Pons (tissue), 1 donor: ENCODE results near the gene MAFG.

Experiments used
- DNase-seq: peaks from one replicate; pipeline ENCODE4 v3.0.0-alpha.2; 2016; ENCODE audit warnings: low spot score

The MAFG gene

DNA sequence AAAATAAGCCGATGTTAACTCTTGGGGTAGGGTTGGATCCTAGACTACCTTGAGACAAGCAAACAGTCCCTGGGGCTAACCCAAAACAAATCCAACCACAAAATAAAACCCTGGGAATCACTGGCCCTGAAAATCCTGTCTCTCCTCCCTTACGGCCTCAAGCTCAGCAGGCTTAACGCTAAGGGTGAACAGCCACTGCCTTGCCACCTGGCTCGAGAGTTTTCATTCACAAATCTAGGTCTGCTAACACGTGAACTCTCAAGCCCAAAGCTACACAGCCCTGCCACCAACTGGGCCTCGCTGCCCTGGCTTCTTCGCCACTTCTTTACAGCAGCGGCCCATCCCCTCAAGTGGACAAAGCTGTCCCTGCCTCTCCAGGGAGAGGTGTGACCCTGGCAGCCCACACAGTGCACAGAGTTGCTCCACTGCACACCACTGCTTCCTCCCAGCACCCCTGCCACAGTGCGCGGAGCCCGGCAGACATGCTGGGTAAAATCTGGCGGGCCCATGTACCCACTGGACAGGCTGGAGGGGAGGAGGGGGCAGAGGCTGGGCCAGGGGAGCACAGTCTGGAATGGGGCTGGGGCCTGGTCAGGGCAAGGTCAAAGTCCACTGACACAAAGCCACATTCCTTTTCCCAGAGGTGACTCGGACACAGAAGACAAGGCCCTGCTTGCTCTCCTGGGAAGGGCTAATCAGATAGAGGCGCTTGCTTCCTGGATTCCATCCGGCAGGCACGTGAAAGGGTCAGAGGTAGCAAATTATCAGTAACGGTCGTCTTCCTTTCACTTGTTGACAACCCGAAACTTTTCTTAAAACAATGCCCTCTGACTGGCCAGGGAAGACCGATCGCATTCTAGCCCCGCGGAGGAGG, 17.3 kb downstream of the MAFG start:
- DNase-seq, result no peak

DNA sequence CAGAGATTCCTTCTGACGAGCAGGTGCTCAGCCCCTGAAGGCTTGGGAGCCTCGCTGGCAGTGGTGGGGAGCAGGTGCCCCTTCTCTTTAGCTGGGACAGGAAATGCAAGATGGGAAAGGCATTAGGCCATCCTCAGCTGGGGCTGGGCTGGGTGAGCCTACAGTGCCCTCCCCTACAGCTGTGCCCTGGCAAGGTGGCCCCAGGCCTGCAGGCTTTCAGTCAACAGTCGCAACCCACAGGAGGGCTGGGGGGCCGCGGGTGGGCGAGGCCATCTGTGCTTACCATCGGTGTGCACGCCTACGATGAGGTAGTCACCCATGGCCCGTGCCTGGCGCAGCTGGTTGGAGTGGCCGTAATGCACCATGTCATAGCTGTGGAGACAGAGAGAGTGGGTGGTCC, 18.3 kb downstream of the MAFG start:
- DNase-seq, result no peak

DNA sequence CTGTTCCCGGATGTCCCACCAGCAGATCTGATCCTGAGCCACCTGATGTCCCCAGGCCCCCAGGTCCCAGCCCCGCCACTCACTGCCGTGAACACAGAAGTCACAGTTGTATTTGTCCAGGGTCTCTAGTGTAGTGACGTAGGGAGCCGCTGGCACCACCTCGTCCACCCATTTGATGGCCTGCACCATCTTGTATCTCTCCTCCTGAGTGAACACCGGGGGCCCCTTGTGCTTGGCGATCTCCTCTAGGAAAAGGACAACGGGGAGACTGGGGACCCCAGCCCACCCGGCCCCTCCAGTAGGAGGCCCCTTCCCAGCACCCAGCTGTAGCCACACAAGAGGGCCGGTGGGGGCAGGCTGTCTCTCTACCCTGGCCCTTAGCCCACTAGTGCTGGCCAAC, 18.7 kb downstream of the MAFG start:
- no peak for DNase-seq

DNA sequence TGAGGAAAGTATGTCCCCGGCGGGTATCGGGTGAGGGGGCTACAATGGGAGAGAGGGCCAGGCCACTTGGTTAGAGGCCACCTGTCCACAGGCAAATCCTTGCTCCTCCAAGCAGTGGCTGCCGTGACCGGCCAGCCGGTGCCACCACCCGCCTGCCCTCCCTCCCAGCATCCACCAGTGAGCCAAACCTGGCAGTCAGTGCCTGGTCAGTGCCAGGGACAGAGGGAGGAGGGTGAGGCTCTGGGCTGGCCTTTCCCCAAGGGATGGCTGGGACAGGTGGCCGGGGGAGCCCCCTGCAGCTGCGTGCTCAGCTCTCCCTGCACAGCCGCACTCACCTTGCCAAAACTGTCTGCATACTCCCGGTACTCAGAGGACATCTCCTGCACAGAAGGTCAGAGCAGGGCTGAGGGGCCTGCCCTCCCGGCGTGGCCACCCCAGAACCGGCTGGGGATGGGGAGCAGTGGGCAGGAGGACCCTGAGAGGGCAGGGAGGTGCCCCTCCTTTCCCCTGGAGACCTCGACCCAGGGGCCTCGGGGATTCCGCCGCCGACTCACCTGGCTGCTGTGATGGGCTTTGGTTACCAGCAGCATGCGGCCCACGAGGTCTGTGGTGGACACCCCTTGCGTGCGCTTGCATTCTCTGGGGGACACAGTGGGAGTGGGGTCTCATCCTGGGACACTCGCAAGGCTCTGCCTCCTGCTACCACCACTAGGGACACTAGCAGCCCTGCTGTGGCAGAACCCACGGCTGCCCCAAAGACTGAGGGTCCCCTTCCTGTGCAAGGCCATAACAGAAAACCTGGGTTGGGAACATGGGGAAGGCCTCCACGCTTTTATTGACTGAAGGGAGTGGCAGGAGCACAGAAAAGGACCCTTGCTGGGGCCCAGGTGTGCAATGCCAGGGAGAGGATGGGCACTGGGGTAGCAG, 20.1 kb downstream of the MAFG start:
- no peak for DNase-seq

DNA sequence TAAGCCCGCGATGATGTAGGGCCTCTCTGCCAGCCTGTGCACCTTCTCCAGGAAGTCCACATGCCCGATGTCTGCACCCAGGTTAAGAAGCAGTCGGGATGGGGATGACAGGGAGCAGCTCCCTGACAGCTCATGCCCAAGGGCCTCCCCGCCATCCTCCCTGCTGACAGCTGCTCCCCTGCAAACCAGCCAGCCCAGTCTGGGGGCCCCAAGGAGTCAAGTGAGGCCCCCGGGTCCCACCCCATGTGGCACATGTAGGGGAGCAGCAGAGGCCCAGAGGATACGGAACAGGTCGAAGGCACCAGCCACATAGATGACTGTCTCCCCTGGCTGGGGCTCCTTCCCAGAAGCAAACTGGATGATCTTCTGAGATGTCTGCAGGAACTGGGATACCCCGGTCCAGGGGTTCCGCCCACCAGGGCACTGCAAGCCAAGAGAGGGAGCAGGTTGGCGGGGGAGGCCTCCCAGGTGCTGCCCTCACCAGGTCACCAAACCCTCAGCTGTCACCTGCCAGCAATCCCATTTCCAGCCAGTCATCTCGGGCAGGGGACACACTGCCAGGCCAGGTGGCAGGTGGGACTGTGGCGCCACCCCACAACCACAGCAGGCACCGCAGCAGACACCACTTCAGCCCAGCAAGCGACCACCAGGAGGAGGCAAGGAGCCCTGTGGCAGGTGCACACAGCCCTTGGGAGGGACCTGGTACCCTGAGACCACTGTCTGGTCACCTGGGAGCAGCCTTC, 20.9 kb downstream of the MAFG start:
- no peak for DNase-seq

DNA sequence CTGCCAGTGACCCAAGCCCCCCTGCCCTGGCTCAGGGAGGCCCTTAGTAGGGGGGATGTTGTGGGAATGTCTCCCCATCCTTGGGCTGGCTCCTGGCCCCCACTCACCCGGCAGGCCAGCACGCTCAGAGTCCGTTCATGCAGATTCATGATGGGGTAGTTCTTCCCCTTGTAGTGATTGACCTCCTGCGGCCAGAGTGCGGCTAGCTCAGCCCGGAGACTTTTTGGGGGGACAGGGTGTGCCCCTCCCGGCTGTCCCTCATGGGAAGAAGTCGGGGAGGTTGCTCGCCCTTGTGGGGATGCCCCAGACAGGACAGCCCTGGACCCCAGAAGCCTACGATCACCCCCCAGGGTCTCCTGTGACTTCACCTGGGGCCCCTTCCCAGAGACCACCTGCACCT, 21.5 kb downstream of the MAFG start:
- DNase-seq, result no peak

DNA sequence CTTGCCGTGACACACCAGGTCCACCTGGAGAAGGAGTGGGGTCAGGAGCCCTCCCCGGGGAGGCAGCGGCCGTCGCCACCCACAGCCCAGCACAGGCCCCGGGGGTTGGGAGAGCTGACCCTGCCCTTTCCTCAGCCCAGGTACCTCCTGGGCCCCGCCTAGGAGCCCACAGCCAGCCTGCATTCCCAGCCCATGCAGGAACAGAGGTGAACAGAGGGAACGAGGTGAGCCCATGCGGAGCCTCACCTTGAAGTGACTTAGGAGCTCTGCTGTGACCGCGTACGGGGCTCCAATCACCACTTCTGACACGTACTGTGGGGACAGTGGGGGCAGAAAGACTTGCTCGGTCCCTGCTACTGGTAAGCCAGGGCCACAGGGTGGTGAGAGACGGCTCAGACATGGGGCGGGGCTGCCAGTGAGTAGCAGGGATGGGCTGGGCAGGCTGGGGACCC, 22.1 kb downstream of the MAFG start:
- no peak for DNase-seq

DNA sequence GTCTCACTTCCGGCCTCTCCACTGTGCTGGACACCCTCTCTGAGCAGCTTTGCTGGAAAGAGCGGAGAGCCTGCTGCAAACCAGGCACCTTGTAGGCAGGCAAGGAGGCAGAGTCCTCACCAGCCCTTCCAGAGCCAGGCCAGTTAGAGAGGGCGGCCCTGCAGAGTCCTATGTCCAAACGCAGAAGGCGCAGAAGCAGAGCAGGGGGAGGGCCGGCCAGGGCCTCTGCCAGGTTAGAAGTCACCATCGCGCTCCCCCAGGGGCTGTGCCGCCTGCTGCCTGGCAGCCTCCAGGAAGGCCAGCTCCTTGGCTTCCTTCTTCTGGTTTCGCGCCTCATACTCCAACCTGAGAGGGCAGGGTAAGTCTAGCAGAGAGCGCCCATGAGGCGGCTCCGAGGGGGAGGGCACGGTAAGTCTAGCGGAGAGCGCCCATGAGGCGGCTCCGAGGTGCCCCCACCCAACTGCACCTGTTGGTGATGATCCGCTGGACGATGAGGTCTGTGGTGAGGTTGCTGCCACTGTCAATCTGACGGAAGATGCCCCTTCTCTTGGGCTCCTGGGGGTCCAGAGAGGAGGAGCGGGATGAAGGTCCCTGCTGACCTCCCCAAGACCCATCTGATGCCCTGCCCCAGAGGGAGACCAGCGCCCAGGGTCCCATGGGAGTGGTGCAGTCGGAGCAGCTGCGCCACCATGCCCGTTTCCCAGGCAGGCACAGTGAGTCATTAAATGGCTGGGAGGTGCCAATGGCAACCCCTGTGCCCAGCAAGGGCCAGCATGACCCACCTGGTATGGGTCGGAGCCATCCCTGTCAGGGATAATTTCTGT, 22.7 kb downstream of the MAFG start:
- DNase-seq, result no peak

DNA sequence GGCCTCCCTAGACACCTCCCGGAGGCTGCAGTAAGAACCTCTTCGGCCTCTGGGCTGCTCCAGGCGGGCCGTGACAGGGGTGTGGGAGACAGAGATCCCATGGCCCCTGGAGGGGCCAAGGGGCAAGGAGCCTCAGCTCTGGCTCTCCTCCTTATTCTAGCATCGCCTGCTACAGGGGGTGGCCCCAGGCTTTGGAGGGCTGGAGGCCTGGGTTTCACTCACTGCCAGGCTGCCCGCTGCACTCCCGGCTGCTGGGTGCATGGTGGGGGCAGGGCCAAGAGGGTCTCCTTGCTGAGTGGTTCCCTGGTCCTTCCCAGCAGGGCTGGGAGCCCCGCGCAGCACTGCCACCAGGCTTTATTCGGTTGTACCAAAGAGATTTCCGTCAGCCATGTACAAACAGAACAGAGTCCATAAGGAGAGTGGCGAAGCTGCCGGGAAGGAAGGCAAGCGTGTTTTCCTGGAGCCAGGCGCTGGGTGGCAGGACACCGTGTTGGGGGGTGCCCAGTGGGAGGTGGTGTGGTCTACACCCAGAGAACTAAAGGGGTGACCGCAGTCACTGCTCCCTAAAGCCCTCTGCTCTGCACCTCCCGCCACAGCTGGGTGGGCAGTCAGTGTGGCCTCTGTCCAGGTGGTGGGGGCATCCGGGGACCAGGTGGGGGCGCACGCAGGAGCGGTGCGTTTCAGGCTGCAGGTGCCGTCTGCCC, 23.5 kb downstream of the MAFG start:
- no peak for DNase-seq

DNA sequence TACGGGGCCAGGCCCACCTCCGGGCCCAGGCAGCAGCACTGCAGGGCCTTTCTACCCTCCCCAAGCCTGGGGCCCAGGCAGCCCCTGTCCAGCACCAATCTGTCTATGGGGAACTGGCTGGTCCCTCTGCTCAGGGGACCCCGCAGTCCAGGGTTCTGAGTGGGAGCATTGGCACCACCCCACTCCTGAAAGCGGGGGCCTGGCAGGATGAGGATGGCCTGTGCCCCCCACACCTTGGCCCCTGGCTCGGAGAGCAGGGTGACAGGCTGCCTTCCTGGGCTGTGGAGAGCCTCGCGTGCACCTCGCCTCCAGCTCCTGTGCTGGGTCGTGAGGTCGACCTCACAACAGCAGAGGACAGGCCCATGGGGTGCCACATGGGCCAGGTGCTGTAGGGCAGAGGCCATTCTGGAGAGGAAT, 24.1 kb downstream of the MAFG start:
- no peak for DNase-seq

DNA sequence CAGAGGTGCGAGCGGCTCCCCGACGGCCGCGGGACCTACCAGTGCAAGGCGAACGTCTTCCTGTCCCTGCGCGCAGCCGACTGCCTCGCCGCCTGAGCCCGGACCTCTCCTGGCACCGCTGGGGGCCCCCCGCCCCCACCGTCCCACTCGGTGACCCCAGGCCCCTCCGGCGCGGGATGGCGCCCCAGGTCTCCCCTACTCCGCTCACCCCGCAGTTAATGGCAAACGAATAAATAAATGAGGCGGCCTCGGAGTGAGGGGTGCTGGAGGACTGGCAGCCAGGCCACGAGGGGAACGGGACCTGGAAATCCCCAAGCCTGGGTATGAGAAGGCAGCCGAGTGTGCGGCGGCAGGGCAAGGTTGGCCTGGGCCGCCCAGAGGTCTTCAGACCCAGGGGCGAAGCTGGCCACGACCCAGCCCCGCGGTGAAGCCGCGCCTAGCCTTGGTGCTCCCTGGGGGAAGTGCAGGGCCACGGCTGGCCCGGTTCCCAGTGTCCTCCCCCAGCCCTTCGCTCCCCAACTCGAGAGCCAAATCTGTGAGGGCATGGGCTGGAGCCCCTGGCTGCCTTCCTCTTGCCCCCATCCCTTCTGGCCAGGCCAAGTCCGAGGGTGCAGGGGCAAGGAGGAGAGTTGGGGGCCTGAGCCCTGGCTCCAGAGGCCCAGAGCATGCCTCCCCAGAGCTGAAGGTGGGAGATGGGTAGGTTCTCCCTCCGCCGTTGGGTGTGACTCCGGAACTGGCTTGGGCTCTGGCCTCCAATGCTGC, 24.7 kb downstream of the MAFG start:
- DNase-seq, result no peak

DNA sequence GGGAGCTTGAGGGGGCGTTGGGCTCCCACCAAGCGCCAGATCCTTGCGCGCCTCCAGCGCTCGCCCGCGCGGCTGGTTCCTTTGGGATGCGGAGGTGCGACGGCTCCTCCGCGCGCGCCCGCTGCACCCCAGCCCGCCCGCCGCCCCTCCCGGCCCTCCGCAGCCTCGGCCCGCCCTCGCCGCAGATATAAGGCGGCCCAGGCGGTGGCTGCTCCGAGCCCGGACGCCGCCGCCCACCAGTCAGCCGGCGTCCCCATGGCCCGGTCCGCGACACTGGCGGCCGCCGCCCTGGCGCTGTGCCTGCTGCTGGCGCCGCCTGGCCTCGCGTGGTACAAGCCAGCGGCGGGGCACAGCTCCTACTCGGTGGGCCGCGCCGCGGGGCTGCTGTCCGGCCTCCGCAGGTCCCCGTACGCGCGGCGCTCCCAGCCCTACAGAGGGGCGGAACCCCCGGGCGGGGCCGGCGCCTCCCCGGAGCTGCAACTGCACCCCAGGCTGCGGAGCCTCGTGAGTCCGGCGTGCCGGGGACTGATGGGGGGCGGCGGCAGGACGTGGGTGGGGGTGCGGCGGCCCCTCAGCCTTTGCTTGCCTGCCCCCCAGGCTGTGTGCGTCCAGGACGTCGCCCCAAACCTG, 25.4 kb downstream of the MAFG start, which contains the start of gene NPB:
NPB (plus strand) TSS at position 216 of the 630 bp plus-strand sequence; CDS start at position 256, 40 bp downstream.
- no peak for DNase-seq

DNA sequence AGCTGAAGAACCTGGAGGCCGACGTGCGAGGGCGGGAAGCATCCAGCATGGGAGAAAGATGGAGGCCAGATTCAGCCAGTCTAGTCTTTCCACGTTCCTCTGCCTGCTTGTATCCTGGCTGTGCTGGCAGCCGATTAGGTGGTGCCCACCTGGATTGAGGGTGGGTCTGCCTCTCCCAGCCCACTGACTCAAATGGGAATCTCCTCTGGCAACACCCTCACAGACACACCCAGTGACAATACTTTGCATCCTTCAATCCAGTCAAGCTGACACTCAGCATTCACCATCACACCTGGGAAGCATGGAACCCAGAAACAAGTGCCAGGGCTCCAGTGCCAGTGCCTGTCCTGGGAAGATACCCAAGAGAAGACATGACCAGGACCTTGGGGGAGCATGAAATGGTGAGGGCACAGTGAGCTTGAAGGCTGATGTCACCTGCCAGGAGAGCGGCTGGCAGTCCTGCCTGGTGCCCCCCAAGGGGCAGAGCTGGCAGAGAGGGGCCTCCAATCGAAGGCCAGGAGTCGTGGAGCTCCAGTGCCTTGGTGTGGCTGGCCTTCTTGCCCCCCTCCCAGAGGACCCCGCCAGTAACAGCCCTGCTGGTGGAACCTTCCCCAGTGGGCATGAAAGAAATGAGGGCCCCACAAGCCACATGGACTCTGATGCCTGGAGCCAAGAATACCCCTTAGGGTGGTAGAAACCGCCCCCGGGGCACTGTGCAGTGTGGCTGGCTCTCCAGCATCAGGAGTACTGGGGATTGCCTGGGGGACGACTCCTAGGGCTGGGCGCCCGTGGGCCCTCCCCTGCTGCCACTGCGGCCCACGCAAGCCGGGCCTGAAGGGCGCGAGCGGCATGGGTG, 26.1 kb downstream of the MAFG start:
- DNase-seq, result no peak

DNA sequence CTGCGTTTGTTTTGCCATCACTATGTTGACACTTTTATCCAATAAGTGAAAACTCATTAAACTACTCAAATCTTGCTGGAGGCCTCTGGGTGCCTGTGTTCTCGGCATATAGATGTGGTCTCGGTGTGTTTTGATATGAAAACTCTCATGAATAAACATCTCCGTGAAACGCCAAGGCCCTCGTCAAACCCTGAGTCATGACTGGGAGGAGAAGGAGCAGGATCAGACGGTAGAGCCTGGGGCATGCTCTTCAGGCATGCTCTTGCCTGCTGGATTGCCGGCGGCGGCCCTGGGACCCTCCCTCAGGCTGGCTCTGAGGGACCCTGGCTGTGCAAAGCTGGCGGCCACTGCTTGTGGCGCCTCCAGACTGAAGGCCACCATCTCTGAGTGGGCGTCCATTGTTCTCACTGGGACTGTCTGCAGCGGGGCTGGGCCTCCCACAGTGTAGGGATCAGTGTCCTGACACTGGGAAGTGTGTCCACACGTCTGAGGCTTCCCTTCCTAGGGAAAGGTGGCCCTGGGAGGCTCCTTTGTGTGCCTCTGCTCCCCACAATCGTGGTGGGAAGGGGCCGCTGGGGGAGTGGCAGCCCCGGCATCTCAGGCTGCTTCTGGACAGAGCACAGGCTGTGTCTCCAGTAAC, 27.2 kb downstream of the MAFG start:
- DNase-seq, result no peak

DNA sequence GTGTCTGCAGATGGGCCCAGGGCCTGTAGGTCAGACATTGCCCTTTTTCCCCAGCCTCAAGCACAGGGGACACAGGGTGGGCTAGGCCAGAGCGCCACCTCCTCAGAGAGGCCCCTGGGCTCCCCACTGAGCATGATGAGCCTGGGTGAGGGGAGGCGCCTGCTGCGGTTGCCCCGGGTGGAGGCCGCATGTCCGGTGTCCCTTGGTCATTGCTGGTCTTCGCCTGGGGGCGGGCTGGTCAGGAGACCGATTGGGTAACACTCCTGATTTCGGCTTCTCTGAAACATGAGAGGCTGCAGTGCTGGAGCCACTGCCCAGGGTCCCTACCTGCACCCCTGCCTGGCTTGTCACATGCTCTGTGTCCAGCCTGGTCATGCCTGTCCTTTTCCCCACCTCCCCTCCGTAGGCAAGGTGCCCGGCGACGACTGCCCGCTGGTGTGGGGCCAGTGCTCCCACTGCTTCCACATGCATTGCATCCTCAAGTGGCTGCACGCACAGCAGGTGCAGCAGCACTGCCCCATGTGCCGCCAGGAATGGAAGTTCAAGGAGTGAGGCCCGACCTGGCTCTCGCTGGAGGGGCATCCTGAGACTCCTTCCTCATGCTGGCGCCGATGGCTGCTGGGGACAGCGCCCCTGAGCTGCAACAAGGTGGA, 27.9 kb downstream of the MAFG start:
- DNase-seq, result no peak

DNA sequence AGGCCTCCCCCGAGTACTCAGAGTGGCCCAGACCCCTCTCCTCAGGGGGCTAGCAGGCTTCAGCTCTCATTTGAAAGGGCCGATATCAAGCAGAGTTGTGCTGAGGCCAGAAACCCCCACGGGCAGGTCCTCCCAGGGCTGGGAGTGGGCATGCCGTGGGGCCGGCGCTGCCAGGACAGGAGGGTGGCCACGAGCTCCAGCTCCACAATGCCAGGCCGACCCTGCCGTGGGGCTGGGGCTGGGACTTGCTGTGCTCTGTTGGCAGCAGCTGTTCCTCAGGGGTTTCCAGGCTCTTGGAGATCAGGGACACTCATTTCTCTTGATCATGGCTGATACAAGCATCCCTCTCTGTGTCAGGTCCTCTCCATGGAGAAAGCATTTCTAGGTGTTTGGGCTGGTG, 28.6 kb downstream of the MAFG start:
- no peak for DNase-seq
